HG02588 (cell line): ENCODE results near the gene MUC5AC.
"Not testable (repeated sequence)": the region's sequence is repeated elsewhere in the genome, so short reads cannot be mapped to it uniquely, and the experiment has no call there.

ENCODE experiments used
- ATAC-seq: cut with Tn5 transposase; IDR thresholded peaks from one replicate; pipeline ENCODE4 v1.9.1; 2021; ENCODE audit warnings: mild to moderate bottlenecking, moderate library complexity; ENCODE audit not compliant: unreplicated experiment

Gene MUC5AC

DNA sequence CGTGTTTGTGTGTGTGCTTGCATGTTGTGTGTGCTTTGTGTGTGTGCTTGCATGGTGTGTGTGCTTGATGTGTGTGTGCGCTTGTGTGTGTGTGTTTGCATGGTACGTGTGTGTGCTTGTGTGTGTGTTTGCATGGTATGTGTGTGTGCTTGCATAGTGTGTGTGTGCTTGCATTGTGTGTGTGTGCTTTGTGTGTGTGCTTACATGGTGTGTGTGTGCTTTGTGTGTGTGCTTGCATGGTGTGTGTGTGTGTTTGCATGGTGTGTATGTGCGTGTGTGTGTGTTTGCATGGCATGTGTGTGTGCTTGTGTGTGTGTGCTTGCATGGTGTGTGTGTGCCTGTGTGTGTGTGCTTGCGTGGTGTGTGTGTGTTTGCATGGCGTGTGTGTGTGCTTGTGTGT, 10.0 kb upstream of the MUC5AC start:
- ATAC-seq: no peak

GRCh38 chr11:1148752-1149180, 9.0 kb upstream of the MUC5AC start:
- ATAC-seq: no peak

GRCh38 chr11:1149545-1149944, 8.2 kb upstream of the MUC5AC start:
- no peak for ATAC-seq

- ATAC-seq: no peak
These were observed 7.6 kb upstream of the MUC5AC start for GRCh38 chr11:1150116-1150515.

DNA sequence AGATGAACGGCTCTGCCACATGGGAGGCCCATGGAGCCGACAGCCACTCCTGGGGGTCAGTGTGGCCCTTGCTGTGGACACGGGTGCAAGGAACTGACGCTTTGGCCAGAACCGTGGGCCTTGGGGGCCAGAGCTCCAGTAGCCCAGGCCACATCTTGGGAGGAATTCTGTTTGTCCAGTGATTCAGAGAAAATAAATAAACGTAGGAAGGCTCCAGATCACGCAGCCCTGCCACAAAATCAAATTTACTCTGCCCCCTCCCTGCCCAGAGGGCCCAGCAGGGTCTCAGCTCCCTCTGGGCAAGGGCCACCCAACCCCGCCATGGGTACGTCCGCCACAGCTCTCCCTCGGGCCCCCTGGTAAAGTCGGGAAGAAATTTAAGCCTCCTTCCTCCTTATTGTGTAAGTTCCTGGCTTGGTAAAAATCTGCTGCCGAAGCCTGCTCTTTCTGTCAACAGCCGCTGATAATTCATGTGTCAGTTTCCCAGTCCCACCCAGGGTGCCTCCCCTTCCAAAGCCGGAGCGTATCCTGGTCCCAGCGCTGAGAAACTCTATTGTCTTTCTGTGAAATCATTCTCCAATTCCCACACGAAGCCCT, 6.9 kb upstream of the MUC5AC start:
- no peak for ATAC-seq

DNA sequence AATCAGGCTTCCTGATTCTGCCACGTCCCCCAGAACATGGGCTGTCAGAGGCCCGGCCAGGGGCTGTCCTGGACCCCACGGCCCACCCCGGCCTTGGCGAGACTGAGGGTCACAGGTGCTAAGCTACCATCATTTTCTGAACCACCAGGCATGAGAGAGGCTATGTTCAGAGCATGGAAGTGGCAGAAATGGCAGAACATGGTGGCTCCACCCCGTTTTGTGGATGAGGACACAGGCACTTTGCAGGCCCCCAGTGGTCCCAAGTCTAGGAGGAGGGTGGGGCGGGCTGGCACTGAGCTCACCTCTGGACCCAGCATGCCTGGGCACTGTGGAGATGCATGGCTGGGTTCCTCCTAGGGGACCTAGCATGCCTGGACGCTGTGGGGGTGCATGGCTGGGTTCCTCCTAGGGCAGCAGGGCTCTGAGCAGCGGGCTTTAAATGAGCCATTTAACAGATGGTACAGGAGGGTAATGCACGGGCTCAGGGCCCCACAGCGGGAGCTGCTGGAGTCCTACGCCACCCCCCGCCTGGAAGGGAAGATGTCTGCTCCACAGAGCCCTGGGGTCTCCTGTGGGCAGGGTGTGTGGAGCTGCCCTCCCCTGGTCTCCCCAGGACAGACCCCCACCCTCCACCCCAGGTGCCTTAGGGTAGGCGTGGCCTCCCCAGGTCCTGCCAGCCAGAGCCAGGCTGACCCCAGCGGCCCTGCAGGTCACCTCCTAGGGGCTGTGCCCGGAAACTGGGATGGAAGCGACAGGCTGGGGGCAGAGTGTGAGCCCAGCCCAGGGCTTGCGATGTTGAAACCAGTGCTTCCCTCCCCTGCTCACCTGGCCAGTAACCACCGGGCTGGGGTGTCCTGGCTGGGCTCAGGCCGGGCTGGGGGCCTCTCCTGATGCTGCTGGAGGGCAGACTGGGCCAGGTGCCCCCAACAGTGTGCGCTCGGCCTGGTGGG, 6.1 kb upstream of the MUC5AC start:
- no peak for ATAC-seq

GRCh38 chr11:1152316-1153104, 5.2 kb upstream of the MUC5AC start:
- no peak for ATAC-seq

DNA sequence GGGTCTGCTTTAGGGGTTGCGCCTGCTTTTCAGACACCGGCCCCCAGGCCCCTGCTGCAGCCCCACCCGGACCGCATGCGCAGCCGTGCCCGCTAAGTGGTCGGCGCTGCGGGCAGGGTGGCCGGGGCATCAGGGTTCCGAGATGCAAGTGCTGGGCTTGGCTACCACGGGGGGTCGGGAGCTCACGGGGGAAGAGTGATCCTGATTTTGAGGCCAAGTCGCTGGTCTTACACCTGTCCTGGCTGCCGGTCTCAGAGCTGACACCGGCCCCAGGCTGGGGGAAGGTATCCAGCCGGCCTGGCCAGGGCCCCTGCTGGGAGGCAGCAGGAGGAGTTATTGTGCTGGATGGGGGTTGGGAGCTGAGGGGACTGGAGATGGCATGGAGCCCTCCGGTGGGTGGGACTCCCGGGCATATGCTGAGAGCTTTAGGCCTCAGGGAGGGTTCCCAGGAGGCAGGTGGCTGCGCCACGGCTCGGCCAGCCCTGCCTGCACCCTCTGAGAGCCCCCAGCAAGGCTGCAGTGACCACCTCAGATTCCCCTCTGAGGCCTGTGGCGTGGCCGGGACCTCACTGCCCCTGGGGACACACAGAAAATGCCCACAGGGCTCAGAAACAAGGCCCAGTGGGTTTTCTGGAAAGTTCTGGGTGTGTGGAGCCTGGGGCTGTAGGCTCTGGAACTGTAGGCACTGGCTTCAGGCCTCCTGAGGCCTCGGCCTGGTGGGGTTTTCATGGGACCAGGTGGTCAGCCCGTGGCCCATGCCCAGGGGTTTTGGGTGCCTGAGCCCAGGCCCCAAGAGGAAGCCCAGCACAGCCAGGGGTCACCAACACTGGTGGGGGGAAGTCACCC, 4.4 kb upstream of the MUC5AC start:
- ATAC-seq: no peak

DNA sequence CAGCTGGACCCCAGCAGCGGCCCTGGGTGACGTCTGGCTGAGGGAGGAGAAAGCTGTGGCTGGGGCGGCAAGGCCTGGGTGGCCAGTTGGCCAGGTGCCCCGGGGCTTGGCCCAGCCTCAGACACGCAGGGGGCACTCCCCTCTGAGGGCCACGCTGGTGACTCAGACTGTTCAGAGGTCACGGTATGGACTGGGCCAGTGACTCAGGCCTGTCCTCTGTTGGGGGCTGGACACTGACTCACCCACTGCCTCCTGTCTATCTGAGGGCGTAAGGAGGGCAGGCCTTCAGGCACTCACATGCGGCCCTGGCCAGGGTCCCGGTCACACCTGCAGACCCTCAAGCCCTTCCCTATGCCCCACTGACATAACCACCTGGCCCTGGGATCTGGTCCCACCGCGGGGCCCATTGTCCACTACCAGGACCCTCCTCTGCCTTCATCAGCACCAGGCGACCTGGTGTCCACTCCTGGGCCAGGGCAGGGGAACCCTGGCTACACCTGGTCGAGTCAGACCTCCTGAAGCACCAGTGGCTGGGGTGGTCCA, 3.7 kb upstream of the MUC5AC start:
- no peak for ATAC-seq

DNA sequence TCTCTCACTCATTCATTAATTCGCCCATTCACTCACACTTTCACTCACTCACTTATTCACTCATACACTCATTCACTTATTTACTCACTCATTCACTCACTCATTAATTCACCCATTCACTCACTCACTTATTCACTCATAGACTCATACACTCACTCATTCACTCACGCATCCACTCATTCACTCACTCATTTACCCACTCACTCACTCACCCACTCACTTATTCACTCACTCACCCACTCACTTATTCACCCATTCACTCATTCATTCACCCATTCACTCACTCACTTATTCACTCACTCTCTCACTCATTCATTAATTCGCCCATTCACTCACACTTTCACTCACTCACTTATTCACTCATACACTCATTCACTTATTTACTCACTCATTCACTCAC, 3.1 kb upstream of the MUC5AC start:
- ATAC-seq: not testable (repeated sequence)

- ATAC-seq: no peak
These were observed 2.5 kb upstream of the MUC5AC start for GRCh38 chr11:1155274-1155693.

GRCh38 chr11:1156506-1157340, 1.0 kb upstream of the MUC5AC start:
- ATAC-seq: no peak

DNA sequence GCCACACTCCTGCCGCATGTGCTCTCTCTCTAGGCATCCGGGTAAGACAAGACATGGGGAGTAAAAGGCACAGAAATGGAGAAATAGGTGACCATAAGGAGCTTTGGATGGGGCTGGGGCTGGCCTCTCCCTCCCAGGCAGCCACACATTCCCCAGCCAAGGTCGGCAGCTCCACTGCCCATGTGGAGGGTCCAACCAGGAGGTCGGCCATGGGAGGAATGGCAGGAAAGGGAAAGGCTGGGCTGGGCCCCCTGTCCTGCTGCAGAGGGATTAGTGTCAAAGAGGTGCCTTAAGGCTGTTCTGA, 460 bp upstream of the MUC5AC start:
- ATAC-seq: no peak

- no peak for ATAC-seq
These were observed 1.1 kb downstream of the MUC5AC start for GRCh38 chr11:1158681-1159487.

DNA sequence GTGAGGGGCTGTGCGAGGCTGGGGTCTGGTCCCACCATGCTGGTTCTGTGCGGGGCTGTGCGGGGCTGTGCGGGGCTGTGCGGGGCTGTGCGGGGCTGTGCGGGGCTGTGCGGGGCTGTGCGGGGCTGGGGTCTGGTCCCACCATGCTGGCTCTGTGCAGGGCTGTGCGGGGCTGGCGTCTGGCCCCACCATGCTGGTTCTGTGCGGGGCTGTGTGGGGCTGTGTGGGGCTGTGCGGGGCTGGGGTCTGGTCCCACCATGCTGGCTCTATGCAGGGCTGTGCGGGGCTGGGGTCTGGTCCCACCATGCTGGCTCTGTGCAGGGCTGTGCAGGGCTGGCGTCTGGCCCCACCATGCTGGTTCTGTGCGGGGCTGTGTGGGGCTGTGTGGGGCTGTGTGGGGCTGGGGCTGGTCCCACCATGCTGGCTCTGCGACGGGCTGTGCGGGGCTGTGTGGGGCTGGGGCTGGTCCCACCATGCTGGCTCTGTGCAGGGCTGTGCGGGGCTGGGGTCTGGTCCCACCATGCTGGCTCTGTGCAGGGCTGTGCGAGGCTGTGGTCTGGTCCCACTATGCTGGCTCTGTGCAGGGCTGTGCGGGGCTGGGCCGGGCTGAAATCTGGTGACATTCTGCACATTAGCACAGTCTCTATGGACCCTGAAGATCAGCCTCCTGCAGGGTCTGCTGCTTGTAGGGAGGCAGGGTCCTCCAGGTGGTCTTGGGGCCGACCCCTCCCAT, 1.9 kb downstream of the MUC5AC start:
- not testable (repeated sequence) for ATAC-seq

GRCh38 chr11:1160231-1161101, 2.7 kb downstream of the MUC5AC start:
- no peak for ATAC-seq
